IMR-90 (cell line): ENCODE results near the gene MDM4. TPM values are rescaled to one million over a fixed set of nuclear protein-coding genes. Genes with fewer than 3 reads are reported as not detected.

Experiments
- ATAC-seq: fragments of 200-7000 bp; cut with Tn5 transposase; 2 replicates; pipeline ENCODE4 v1.9.1; 2020; ENCODE audit warnings: low read depth, mild to moderate bottlenecking, moderate library complexity
- BruUV-seq: library from RNA; stranded (reverse); fragments of 400-500 nt; replicated peaks from 2 replicates; lab custom pipeline; 2021; lab: Mats Ljungman, UMichigan
- CTCF ChIA-PET: fragments of 300-600 bp; formaldehyde crosslinking; extraction: SDS; loops from one replicate; lab custom pipeline; 2021; ENCODE audit warnings: antibody characterized with exemption; lab: Yijun Ruan, JAX
- POLR2A ChIA-PET: fragments of 300-600 bp; sonication (Branson Sonifier 250); formaldehyde crosslinking; loops from one replicate; lab custom pipeline; 2022; ENCODE audit warnings: antibody characterized with exemption; ENCODE audit not compliant: unreplicated experiment; lab: Charles Lee
- DNase-seq: peaks from one replicate; pipeline ENCODE4 v3.0.0; 2013
- H2AFZ ChIP-seq: replicated peaks from 2 replicates; pipeline ENCODE3; 2013; ENCODE audit warnings: low read length, mild to moderate bottlenecking; ENCODE audit not compliant: poor library complexity
- H2AK5ac ChIP-seq: 2 replicates; pipeline ENCODE4 v1.6.1; 2013; ENCODE audit warnings: low read depth, low read length, inconsistent platforms
- H2AK9ac ChIP-seq: replicated peaks from 2 replicates; pipeline ENCODE3; 2013; ENCODE audit warnings: mild to moderate bottlenecking, low read depth, low read length, moderate library complexity; ENCODE audit not compliant: poor library complexity
- H2BK120ac ChIP-seq: 2 replicates; pipeline ENCODE4 v1.6.1; 2013; ENCODE audit warnings: low read depth, low read length, inconsistent platforms
- H2BK15ac ChIP-seq: 3 replicates; pipeline ENCODE4 v1.6.1; 2013; ENCODE audit warnings: low read depth, low read length, inconsistent platforms
- H2BK20ac ChIP-seq: 2 replicates; pipeline ENCODE4 v1.6.1; 2013; ENCODE audit warnings: low read depth, mild to moderate bottlenecking, inconsistent platforms, low read length, moderate library complexity
- H2BK5ac ChIP-seq: 2 replicates; pipeline ENCODE4 v1.6.1; 2013; ENCODE audit warnings: mild to moderate bottlenecking, low read depth, low read length, inconsistent platforms; ENCODE audit not compliant: poor library complexity, severe bottlenecking
- H3K14ac ChIP-seq: replicated peaks from 2 replicates; pipeline ENCODE4 v1.6.1; 2013; ENCODE audit warnings: low read depth, low read length, inconsistent platforms
- H3K18ac ChIP-seq: 2 replicates; pipeline ENCODE4 v1.6.1; 2013; ENCODE audit warnings: low read depth, low read length, control low read depth
- H3K23ac ChIP-seq: 2 replicates; pipeline ENCODE4 v1.6.1; 2013; ENCODE audit warnings: low read depth, low read length, inconsistent platforms
- H3K27ac ChIP-seq: 2 replicates; pipeline ENCODE4 v1.5.1; 2013; ENCODE audit warnings: mild to moderate bottlenecking, control low read depth, low read length; ENCODE audit not compliant: insufficient read depth
- H3K27me3 ChIP-seq: 2 replicates; pipeline ENCODE4 v1.6.1; 2013; ENCODE audit warnings: low read length; ENCODE audit not compliant: control insufficient read depth, insufficient read depth
- H3K36me3 ChIP-seq: 2 replicates; pipeline ENCODE4 v1.6.1; 2013; ENCODE audit warnings: low read length, mixed read lengths; ENCODE audit not compliant: control insufficient read depth, insufficient read depth
- H3K4ac ChIP-seq: 2 replicates; pipeline ENCODE4 v1.6.1; 2013; ENCODE audit warnings: low read depth, low read length, inconsistent platforms
- H3K4me1 ChIP-seq: 2 replicates; pipeline ENCODE4 v1.6.1; 2013; ENCODE audit warnings: low read length, mixed read lengths; ENCODE audit not compliant: control insufficient read depth, insufficient read depth
- H3K4me2 ChIP-seq: 2 replicates; pipeline ENCODE4 v1.6.1; 2013; ENCODE audit warnings: low read depth, mild to moderate bottlenecking, control low read depth, low read length, moderate library complexity
- H3K4me3 ChIP-seq: 2 replicates; pipeline ENCODE4 v1.5.1; 2013; ENCODE audit warnings: low read depth, mild to moderate bottlenecking, control low read depth, low read length, moderate library complexity; ENCODE audit not compliant: insufficient read depth
- H3K56ac ChIP-seq: 2 replicates; pipeline ENCODE4 v1.6.1; 2013; ENCODE audit warnings: low read length, inconsistent platforms; ENCODE audit not compliant: insufficient read depth; ENCODE audit errors: extremely low read depth
- H3K79me1 ChIP-seq, 2 experiments: 2 replicates each; pipeline ENCODE4 v1.6.1; 2013; ENCODE audit warnings: low read length in 2 of 2, inconsistent platforms in 1 of 2, low read depth in 1 of 2
- H3K9ac ChIP-seq: 2 replicates; pipeline ENCODE4 v1.6.1; 2013; ENCODE audit warnings: low read depth, low read length, control low read depth
- H3K9me1 ChIP-seq: 2 replicates; pipeline ENCODE4 v1.6.1; 2013; ENCODE audit warnings: low read length, inconsistent platforms; ENCODE audit not compliant: insufficient read depth
- H3K9me3 ChIP-seq: 2 replicates; pipeline ENCODE4 v1.6.1; 2013; ENCODE audit warnings: low read length; ENCODE audit not compliant: control insufficient read depth, insufficient read depth
- H4K20me1 ChIP-seq: 2 replicates; pipeline ENCODE4 v1.6.1; 2013; ENCODE audit warnings: low read length, inconsistent platforms; ENCODE audit not compliant: insufficient read depth
- H4K5ac ChIP-seq: 2 replicates; pipeline ENCODE4 v1.6.1; 2013; ENCODE audit warnings: mild to moderate bottlenecking, low read depth, low read length, control low read depth
- H4K8ac ChIP-seq, 2 experiments: 2 replicates each; pipeline ENCODE4 v1.6.1; 2013; ENCODE audit warnings: low read depth in 2 of 2, low read length in 2 of 2, control low read depth in 1 of 2, inconsistent platforms in 1 of 2
- H4K91ac ChIP-seq: 2 replicates; pipeline ENCODE4 v1.6.1; 2013; ENCODE audit warnings: low read depth, low read length, inconsistent platforms; ENCODE audit not compliant: insufficient read depth
- CEBPB ChIP-seq: IDR thresholded peaks from 2 replicates; pipeline ENCODE4 v1.6.1; 2012; ENCODE audit warnings: low read depth, low read length, improper control_type of control experiment
- FOS ChIP-seq: fragments of 150-350 bp; IDR thresholded peaks from 2 replicates; pipeline ENCODE4 v1.6.1; 2016; ENCODE audit warnings: low read depth, low read length
- MAFK ChIP-seq: IDR thresholded peaks from 2 replicates; pipeline ENCODE4 v1.6.1; 2012; ENCODE audit warnings: low read depth, low read length, improper control_type of control experiment
- NFE2L2 ChIP-seq: fragments of 150-350 bp; IDR thresholded peaks from 2 replicates; pipeline ENCODE4 v1.6.1; 2016; ENCODE audit warnings: low read depth, mild to moderate bottlenecking, low read length
- POLR2A ChIP-seq: IDR thresholded peaks from 2 replicates; pipeline ENCODE4 v1.6.1; 2012; ENCODE audit warnings: mild to moderate bottlenecking, low read depth, low read length
- RAD21 ChIP-seq: IDR thresholded peaks from 2 replicates; pipeline ENCODE4 v1.6.1; 2012; ENCODE audit warnings: low read length, improper control_type of control experiment
- RCOR1 ChIP-seq: IDR thresholded peaks from 2 replicates; pipeline ENCODE4 v1.6.1; 2012; ENCODE audit warnings: mild to moderate bottlenecking, low read length, improper control_type of control experiment; ENCODE audit not compliant: insufficient replicate concordance
- RFX5 ChIP-seq: IDR thresholded peaks from 2 replicates; pipeline ENCODE4 v1.8.0; 2012; ENCODE audit warnings: low read depth, mild to moderate bottlenecking, low read length, moderate library complexity
- USF2 ChIP-seq: fragments of 150-350 bp; IDR thresholded peaks from 2 replicates; pipeline ENCODE4 v1.6.1; 2017; ENCODE audit warnings: mild to moderate bottlenecking, antibody characterized with exemption, low read length, low read depth
- WGBS, 2 experiments: methylation state at CpG; one replicate each; pipeline versions ENCODE4 v1.1.5 to v1.1.7; 2013; ENCODE audit warnings: missing lambda C conversion rate in 2 of 2; ENCODE audit not compliant: insufficient read length in 1 of 2; ENCODE audit errors: extremely low coverage in 2 of 2; 5-methylcytosine and 5-hydroxymethylcytosine counted together
- dilution Hi-C: fragments of 300-500 bp; cut with HindIII; formaldehyde crosslinking; loops from one replicate; pipeline ENCODE4 v1.14.3; 2018; ENCODE audit warnings: low sequenced_read_pairs; ENCODE audit not compliant: unreplicated experiment
- in situ Hi-C: fragments of 300-500 bp; cut with MboI; formaldehyde crosslinking; loops from 3 replicates; pipeline ENCODE4 v1.14.3; 2019; ENCODE audit warnings: low sequenced_read_pairs, inconsistent platforms, mixed read lengths
- intact Hi-C: fragments of 100-400 bp; cut with micrococcal nuclease; formaldehyde crosslinking; loops from 2 replicates; pipeline ENCODE4 v1.10.0; 2022
- polyA plus RNA-seq, 3 experiments: library from polyadenylated mRNA; depleted of rRNA; stranded (reverse); fragments of >200 nt; gene quantifications; 2 replicates each; pipeline ENCODE4 v1.2.3, GENCODE V29; 2012; ENCODE audit warnings: low replicate concordance in 1 of 3
- total RNA-seq: library from RNA; depleted of rRNA; stranded (reverse); fragments of >200 nt; gene quantifications from 2 replicates; pipeline ENCODE4 v1.2.3, GENCODE V29; 2012

MDM4 gene
- total and polyA plus RNA-seq, 2 of the 4 experiments (the other 2 are of a cell fraction): 7.4 to 20.1 TPM

- ChIA-PET POLR2A (no interaction called here), CTCF (no interaction called here)
- DNase-seq (no peak), ATAC-seq (no peak)
- no peak overlapping the region for H3K56ac ChIP-seq
- no peak overlapping the region for H4K8ac ChIP-seq
- peaks cover 3% of the 10 kb centered on the region; the same call in 1 of the 2 replicates for H3K4me1 ChIP-seq
- H3K23ac ChIP-seq: no peak overlapping the region
- H4K5ac ChIP-seq: no peak overlapping the region
- H2BK120ac ChIP-seq: no peak overlapping the region
- dilution Hi-C loops: no loop called here
- H3K4me3 ChIP-seq: no peak overlapping the region
- in situ Hi-C loops: no loop called here
- H2BK5ac ChIP-seq: no peak overlapping the region
- H2AK5ac ChIP-seq: no peak overlapping the region
- H3K79me1 ChIP-seq: peaks cover 3 to 7% of the 10 kb centered on the region in 2 experiments; a peak in 1 of 4 replicates
- 100% methylated on average over 3 of the region's 5 CpGs; no CpG with 5 or more reads in 1 of the 2 experiments for WGBS, 2 experiments
- H3K36me3 ChIP-seq: peaks cover 20% of the 10 kb centered on the region
- H2AK9ac ChIP-seq: no peak overlapping the region
- H3K9me3 ChIP-seq: no peaks in the 10 kb centered on the region
- BruUV-seq: no TSS peak
- no peak overlapping the region for H3K9ac ChIP-seq
- no peak overlapping the region for H3K14ac ChIP-seq
- H3K4me2 ChIP-seq: no peak overlapping the region
- 0 out of 2 replicates have a peak, but pooled peaks cover 4% of the 10 kb centered on the region for H3K9me1 ChIP-seq
- H3K27ac ChIP-seq: no peak overlapping the region
- intact Hi-C loops: no loop called here
- no peak overlapping the region for H2AFZ ChIP-seq
- TF ChIP-seq RFX5 (no peak), FOS (no peak), RCOR1 (no peak), POLR2A (no peak), NFE2L2 (no peak), MAFK (no peak), USF2 (no peak), RAD21 (no peak), CEBPB (no peak)
- H4K20me1 ChIP-seq: no peaks in the 10 kb centered on the region
- no peak overlapping the region for H3K4ac ChIP-seq
- no peak overlapping the region for H3K18ac ChIP-seq
- H3K27me3 ChIP-seq: no peaks in the 10 kb centered on the region
- no peak overlapping the region for H4K91ac ChIP-seq
- no peak overlapping the region for H2BK15ac ChIP-seq
- H2BK20ac ChIP-seq: no peak overlapping the region
These were observed 34.7 kb downstream of the MDM4 start for GRCh38 chr1:204550926-204551325.
